ENCODE measurements around the gene TMEM187.
"Not testable (repeated sequence)": the region's sequence is repeated elsewhere in the genome, so short reads cannot be mapped to it uniquely, and the experiment has no call there.

Gene TMEM187

DNA sequence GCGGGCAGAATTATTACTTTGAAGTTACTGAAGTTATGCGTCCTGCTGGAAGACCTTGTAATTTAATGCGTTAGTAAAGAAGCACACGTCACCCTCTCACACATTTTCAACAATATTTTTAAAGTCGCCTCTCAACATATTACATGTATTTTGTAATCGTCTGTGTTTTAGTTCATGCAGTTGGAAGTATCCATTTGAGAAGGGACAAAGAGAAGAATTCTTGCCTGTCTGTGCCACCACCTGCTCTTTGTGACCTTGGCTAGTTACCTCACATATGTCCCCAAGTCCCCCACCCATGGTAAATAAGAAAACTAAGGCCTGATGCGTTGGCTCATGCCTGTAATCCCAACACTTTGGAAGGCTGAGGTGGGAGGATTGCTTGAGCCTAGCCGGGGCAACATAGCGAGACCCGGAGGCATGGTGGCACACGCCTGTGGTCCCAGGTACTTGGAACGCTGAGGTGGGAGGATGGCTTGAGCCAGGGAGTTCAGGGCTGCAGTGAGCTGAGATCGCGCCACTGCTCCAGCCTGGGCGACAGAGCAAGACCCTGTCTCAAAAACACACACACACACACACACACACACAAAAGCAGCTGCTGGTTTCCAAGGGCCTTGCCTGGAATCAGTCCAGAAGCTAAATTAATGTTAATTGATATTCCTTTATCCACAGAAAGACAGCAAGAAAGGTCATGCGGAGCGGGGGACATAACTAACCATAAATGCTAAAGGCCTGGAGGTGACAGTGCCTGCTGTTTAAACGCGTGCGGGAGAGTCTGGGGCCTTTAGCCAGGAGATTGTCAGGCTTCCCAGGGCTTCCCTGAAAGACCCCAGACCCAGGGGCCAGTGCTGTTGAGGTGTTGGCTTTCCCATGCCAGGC lies 811 bp downstream of the TMEM187 start:
- no peak for DNase-seq

DNA sequence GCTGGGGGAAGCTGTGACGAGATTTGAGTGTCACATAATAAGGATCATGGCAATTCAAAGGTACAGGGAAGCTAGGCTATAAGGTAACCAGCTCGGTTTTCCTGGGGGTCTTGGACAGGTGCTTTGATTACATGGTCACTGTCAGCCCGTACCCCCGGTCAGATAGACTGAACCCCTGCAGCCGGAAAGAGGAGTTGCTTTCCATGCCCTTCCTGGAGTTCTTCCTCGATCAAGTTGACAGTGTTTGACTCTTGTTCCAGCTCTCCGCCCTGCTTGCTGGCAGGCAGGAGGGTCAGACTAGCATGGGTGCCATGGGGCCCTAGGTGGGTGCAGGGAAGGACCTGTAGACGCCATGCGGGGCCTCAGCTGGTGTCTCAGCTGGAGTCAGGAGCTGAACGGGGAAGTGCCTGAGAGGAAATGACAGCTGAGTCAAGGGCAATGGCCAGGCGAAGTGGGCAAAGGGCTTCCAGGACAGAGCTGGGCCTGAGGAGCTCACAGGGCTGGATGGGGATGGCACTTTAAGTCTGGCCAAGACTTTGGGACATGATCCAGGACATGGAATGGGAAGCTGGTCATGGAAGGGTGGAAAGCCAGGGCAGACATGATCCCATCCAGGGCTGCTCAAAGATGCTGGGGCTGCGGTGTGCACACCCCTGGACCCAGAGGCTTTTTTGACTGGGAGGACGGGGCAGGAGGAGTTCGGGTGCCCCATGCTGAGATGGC lies 1.6 kb downstream of the TMEM187 start:
- no peak for DNase-seq

DNA sequence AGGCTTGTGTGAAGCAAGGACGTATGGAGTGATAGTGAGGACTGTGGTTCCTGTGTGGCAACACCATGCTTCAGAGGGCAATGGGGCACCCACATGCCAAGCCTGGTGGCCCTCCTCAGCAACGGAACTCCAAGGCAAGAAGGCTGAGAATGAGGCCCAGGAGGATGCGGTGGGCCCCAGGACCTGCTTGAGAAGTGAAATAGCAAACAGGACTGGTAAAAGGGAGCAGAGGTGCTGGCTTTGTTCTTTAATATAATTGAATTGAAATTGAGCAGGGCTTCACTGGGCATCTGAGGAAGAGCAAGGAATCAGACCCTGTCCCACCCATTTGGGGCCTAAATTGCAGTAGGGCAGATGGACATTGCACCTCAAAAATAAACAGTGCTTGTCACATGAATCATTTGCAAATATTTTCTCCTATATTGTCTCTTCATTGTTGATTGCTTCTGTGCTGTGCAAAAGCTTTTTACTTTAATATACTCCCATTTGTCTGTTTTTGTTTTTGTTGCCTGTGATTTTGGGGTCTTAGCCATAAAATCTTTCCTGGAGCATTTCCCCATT lies 2.3 kb downstream of the TMEM187 start:
- no peak for DNase-seq

DNA sequence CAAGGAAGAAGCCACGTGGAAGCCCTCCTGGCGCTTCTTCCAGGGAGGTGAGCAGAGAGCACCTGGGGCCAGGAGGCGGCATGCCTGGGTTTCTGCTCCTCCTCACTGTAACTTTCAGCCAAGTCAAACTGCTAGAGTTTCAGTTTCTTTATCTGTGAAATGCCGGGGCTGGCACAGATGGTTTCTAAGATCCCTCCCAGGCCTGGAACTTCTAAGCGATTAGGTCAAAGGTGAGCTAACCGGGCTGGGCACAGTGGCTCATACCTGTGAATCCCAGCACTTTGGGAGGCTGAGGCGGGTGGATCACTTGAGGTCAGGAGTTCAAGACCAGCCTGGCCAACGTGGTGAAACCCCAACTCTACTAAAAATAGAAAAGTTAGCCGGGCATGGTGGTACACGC lies 7.8 kb downstream of the TMEM187 start:
- not testable (repeated sequence) for DNase-seq

DNA sequence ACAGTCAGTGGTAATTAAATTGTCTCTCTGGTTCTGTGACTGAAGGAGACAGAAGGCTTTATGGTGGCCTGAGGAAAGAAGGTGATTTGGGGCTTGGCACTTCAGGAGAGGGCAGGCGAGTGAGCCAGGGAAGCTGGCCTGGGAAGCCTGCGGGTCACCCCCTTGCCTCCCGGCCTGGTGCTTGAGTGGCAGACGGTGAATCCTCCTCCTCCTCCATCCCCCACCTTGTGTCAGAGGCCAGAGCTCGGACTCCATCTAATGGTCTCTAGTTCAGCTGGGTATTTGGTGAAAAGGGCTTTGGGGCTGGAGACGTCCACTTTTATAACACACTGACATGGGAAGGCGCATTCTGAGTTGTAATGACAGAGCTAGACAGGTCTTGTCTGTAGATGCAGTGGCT lies 8.7 kb downstream of the TMEM187 start:
- DNase-seq = no peak

DNA sequence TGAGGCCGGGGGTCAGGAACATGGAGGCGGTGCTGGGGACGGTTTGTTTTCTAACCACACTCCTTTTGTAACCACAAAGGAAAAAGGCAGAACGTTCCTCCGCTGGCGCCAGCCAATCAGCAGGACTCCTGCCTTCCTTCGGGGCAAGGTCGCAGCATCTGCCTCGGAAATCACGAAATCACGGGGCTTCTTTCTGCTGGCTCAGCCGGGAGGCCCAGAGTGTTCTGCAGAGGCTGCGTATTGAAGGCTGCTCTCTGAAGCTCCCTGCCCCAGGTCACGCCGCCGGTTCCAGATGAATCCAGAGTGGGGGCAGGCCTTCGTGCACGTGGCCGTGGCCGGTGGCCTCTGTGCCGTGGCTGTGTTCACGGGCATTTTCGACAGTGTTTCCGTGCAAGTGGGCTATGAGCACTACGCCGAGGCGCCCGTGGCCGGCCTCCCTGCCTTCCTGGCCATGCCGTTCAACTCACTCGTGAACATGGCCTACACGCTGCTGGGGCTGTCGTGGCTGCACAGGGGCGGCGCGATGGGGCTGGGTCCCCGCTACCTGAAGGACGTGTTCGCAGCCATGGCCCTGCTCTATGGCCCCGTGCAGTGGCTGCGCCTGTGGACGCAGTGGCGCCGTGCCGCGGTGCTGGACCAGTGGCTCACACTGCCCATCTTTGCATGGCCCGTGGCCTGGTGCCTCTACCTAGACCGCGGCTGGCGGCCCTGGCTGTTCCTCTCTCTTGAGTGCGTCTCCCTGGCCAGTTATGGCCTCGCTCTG lies 9.4 kb downstream of the TMEM187 start:
- no peak for DNase-seq

DNA sequence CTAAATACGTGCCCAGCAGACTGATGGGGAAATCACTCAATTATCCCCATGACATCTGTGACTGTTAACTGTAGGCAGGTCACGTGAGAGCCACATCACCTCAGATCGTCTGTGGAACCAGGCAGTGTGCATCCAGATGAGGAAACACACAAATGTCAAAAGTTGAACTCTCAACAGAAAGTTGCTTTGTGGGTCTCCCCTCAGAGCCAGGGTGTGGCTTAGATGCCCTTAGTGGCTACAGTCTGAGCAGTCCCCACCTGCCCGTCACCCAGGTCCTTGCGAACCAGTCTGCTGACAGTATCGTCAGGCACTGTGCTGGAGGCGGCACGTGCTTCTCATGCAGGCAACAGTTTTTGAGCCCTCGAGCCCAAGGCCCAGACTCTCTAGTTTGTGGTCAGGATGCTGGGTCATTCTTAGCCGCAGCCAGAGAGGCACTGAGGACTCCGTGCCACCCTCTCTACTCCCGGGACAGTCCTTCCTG lies 10.8 kb downstream of the TMEM187 start:
- DNase-seq = no peak

DNA sequence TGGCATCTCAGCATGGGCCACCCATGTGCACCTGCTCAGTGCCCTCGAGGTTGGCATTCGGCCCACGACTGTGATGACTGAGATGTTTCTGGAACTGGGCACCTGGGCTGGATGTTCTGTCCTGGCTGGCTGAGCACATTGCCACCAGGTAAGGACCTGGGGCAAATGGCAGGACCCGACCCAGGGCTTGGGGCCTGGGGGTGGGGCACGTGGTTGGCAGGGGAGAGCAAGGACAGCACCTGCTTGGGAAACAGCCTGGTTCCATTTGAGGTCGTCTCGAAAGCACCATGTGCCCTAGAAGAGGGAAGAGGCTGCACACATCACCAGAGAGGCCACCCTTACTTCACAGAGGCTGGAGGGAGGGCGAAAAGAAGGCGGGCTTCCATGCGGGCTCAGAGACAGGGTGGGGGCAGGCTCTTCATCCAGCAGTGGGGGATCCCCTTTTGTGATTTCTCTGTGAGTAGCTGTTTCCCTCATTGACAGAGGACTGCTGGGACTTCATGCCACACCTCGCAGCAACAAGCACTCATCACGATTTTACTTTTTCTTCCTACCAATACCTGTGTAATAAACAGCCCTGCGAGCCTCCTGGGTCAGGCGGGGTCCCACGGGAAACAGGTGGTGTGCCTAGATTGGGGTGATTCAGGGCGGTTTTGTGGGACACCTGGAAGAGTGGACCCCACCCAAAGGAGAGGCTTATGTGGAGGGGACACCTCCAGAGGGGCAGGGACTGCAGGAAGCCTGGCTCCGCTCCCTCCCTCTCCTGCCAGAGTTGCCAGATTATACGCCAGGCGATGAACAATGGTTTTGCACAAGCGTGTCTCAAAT lies 12.0 kb downstream of the TMEM187 start:
- no peak for DNase-seq

DNA sequence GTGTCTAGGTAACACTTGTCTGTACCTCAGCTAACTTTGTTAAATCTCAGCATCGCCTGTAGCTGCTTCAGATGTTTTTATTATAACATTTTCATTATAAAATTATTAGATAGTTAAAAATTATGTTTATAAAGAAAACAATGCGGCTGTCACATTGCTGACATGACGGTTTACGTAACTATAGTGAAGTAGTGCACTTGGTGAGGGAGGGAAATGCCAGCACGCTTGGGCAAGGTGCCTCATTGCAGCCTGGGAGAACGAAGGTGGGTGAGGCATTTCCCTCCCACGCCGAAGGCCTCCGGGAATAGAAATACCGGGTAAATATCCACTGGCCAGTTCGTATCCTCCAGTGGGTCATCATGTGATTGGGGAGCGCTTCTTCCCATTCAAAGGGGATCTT lies 15.9 kb downstream of the TMEM187 start:
- DNase-seq = no peak

DNA sequence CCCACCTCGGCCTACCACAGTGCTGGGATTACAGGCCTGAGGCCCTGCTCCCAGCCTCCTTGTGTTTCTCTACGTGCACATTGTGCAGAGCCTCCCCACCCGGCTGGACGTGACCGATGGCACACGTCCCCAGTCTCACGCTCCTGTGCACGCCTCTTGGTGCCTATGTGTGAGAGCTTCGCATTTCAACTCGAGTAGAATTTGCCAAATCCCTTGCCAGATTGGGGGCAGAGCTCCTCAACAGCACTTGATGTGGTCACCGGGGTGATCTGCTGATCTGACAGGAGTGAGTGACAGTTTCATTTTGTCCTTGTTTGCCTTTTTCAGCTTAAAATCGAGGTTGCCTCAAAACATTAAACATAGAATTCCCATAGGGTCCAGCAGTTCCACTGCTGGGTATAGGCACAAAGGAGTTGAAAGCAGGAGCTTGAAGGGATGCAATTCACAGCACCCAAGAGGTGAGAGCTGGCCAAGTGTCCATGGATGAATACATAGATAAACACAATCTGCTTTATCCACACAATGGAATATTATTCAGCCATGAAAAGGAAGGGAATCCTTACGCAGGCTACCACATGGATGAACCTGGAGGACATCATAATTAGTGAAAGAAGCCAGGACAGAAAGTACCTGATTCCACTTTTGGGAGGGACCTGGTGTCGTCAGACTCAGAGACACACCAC lies 17.6 kb downstream of the TMEM187 start:
- no peak for DNase-seq

DNA sequence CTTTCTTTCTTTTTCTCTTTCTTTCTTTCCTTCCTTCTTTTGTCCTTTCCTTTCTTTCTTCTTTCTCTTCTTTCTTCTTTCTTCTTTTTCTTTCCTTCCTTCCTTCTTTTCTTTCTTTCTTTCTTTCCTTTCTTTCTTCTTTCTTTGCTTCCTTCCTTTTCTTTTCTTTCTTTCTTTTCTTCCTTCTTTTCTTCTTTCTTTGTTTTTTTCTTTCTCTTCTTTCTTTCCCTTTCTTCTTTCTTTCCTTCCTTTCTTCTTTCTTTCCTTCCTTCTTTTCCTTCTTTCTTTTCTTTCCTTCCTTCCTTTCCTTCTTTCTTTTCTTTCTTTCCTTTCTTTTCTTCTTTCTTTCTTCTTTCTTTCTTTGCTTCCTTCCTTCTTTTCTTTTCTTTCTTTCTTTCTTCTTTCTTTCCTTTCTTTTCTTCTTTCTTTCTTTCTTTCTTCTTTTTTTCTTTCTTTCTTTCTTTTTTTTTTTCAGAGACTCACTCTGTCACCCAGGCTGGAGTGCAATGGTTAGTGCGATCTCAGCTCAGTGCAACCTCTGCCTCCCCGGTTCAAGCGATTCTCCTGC lies 18.5 kb downstream of the TMEM187 start:
- no peak for DNase-seq

DNA sequence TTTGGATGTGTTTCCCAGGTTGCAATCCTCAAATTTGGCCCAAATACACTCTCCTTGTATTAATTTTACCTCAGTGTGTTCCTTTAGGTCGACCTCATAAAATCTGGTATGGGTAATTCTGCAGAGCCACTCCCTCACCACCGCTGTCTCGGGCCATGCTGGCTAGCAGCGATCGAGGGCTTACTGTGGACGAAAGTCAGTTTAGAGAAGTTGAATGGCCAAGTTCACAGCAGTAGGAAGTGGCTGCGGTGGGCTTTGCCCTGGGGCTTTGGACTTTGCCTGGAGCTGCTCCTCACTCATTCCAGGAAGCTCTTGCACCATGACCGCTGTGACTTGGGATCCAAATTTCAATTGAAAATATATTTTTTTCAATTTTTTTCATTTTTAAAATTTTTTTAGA lies 19.6 kb downstream of the TMEM187 start:
- no peak for DNase-seq

DNA sequence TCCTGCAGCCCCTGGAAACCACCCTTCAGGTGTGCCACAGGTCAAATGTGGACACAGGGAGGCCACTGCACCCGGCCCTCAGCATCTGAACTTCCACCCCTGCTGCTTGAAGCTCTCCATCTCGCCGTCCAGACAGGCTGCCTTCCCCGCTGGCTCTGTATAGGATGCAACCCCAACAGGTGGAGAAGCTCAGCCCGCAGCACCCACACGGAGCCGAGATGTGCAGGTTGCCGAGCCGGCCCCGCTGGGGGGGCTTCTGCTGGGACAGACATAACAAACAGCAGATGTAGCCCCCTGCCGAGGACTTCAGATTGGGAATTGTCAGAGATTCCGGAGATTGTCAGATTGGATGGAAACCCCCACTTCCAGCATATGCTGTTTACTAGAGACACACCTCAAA lies 20.5 kb downstream of the TMEM187 start:
- no peak for DNase-seq

DNA sequence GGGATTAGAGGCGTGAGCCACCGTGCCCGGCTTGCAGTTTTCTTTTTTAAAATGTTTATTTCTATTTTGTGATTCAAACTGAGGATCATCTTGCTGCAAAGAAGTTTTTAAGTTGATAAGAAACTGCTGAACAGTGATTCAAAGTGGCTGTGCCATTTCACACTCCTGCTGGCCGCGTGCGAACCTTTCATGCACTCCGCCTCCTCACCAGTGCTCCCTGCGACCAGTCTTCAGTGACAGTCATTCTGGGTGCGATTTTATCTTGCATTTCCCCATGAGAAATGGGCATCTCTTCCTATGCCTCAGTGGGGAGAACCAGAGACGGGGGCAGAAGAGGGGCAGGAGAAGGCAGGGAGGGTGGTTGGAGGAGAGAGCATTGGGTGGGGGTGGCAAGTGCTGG lies 21.4 kb downstream of the TMEM187 start:
- DNase-seq = no peak

DNA sequence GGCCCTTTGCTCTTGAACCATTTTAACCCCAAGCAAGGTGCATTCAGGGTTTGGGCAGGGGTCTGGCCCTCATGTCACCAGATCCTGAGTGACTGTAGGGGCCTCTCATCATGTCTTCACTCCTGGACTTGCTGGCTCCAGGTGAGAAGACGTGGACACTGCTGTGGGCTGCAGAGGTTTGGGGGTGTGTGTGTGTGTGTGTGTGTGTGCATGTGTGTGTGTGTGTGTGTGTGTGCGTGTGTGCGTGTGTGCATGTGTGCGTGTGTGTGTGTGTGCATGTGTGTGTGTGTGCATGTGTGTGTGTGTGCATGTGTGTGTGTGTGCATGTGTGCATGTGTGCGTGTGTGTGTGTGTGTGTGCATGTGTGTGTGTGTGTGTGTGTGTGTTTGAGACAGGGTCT lies 21.8 kb downstream of the TMEM187 start:
- DNase-seq = not testable (repeated sequence)

DNA sequence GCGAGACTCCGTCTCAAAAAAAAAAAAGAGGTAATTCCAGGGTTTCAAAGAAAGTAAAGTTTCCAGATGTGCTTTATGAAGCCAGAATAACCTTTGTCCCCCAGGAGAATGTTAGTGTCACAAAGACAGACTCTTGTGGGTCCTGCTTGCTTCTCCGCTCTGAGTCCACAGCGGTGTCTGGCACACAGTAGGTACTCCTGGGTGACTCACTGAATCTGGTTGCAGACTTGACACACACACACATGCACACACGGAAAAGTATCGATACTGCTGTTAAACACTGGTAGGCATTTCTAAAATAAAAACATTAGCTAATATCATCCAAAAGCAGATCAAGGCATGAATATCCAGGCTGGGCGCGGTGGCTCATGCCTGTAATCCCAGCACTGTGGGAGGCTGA lies 22.9 kb downstream of the TMEM187 start:
- DNase-seq = no peak

DNA sequence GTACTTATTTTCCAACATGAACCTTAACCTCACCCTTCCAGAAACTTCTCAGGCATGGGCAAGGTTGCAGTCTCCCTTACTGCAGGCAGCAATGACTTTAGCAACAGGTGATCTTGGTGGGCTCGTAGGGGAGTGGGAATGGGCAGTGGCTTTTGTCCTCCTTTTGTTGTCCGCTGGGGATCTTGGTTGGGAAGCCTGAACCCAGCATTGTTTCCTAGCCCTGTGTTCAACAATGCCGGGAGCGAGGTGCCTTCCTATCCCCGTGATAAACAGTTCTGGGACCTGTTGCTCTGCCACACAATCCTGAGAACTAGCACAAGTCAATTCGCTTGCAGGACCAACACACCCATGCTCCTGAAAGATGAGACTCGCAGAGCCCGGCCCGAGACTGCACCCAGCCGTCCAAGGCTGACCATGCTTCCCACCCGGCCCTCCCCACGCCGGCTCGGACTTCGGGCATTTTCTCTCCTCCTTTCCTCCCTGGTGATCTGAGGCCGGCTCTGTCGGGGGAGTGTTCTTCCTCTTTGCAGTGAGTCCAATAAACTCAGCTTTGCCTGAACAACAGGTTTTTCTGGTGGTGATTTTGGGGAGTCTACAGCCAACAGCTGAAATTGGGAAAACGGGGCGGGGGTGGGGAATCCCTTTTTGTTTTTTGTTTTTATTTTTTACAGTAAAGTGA lies 26.9 kb downstream of the TMEM187 start:
- no peak for DNase-seq

DNA sequence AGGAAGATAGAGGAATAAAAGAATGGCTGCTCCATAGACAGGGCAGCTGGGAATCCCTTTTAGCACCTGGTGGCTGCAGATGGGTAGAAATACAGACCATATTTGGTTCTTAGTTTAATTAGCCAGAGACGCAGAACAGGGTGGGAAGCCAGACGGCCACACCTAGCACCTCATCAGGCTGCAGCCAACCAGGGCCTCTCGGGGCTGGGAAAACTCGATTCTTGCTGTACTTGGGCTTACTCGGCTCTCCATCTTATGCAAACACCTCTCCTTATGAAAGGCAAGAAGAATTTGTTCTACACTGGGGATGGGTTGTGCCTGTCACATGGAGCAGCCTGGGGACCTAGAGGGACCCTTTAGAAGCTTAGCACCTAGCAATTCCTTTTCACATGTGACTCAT lies 27.5 kb downstream of the TMEM187 start:
- DNase-seq = no peak

DNA sequence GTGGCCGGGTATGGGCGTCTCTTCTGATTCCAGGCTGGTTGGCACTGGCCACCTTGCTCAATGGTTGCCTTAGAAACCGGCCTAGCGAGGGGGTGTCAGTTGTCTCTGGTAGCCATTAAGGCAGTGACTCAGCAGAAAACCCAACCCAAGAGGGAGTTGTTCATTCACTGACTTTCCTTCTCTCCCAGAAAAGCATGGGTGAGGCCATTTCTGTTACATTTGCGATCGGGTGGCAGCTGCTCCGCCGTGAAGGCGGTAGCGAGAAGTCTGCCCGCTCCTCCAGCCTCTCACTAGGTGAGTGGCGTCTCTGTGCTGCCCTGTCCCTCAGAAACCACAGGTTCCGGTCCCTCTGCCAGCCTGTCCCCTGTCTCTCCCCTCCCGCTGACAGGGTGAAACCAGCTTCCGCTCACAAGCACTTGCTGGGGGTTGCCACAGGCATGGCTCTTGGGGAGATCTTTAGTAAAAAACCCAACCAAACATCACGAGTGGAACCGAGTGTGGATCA lies 29.7 kb downstream of the TMEM187 start:
- DNase-seq = no peak

DNA sequence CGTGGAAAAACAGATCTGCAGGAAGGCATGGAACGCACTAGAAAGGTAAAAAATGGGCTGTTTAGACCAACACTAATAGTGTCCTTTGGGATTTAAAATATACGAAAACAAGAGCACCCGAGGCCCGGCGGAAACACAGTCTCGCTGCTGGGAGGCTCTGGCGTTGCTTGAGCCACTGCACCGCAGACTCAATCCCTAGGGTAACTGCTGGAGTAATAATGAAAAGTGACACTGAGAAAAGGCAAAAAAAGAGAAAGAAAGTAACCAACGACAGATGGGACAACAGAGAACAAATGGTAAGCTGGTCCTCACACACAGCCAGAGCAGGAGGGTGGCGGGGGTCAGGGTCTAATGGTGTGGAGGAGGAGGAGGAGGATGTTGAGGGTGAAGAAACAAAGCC lies 31.8 kb downstream of the TMEM187 start:
- no peak for DNase-seq
